Measurements from ENCODE around the gene PLXNA2. TPM values are rescaled to one million over a fixed set of nuclear protein-coding genes. Genes with fewer than 3 reads are reported as not detected.
A peak's percentile ranks its signal among the peaks of the same experiment; 100 is the strongest.

The PLXNA2 gene
- total and polyA plus RNA-seq, 2 of the 8 experiments (the other 6 are each of a cell fraction or from before 2014, with no cell fraction given): 0.33 to 1.5 TPM

DNA sequence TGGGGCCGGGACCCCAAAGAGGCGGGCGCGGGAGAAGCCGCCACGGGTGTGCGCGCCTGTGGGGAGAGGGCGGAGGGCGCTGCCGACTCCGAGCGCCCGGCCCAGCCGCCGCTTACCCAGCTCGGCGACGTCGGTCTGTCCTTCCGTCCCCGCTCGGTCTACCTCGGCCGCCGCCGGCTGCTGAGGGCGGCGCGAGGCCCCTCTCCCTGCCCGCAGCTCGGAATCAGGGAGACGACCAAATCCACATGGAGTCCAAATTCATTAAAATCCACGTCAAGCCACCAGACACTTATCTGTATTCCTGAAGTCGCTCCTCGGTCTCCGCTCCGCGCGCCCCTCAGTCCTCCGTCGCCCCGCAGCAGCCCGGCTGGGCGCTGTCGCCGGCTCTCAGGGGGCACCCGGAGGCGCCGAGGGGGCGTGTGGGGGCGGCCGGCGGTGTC lies 637 bp downstream of the PLXNA2 start (continued):
- TF ChIP-seq JUND (IDR thresholded peaks at IDR 0.05; ENCODE audit: low read length): no peak
- TF ChIP-seq RBBP5 (IDR thresholded peaks at IDR 0.05; ENCODE audit: borderline replicate concordance, low read depth, low read length): peak; percentile 74; the same call in 1 of the 2 replicates
- TF ChIP-seq CBX8 (IDR thresholded peaks at IDR 0.05; ENCODE audit: borderline replicate concordance, low read depth, low read length): no peak
- no peak for TF ChIP-seq SP1 (IDR thresholded peaks at IDR 0.05; ENCODE audit: low read depth, low read length)
- no peak for TF ChIP-seq CBX5 (IDR thresholded peaks at IDR 0.05; ENCODE audit: low read depth, low read length)
- TF ChIP-seq YY1 (IDR thresholded peaks at IDR 0.05; ENCODE audit: low read depth, low read length): no peak
- no peak for TF ChIP-seq GTF2F1 (IDR thresholded peaks at IDR 0.05; ENCODE audit: borderline replicate concordance, low read depth, low read length)
- no peak for TF ChIP-seq CREB1 (IDR thresholded peaks at IDR 0.05)
- no peak for TF ChIP-seq USF2 (IDR thresholded peaks at IDR 0.05; ENCODE audit: low read length)
- TF ChIP-seq BCL11A (IDR thresholded peaks at IDR 0.05; ENCODE audit: low read depth in 2 of 2, low read length in 2 of 2): no peak
- TF ChIP-seq CEBPB (IDR thresholded peaks at IDR 0.05; ENCODE audit: low read depth, low read length): no peak
- no peak for TF ChIP-seq MAX (IDR thresholded peaks at IDR 0.05)
- TF ChIP-seq SIX5 (IDR thresholded peaks at IDR 0.05; ENCODE audit: low read depth, low read length): no peak
- TF ChIP-seq SP2 (IDR thresholded peaks at IDR 0.05; ENCODE audit: low read length): no peak
